HG03103 (cell line): Measurements from ENCODE around the gene PTGIR.

ENCODE experiments used
- ATAC-seq: cut with Tn5 transposase; IDR thresholded peaks from one replicate; pipeline ENCODE4 v1.9.1; 2021; ENCODE audit warnings: low read depth; ENCODE audit not compliant: unreplicated experiment

Gene PTGIR

DNA sequence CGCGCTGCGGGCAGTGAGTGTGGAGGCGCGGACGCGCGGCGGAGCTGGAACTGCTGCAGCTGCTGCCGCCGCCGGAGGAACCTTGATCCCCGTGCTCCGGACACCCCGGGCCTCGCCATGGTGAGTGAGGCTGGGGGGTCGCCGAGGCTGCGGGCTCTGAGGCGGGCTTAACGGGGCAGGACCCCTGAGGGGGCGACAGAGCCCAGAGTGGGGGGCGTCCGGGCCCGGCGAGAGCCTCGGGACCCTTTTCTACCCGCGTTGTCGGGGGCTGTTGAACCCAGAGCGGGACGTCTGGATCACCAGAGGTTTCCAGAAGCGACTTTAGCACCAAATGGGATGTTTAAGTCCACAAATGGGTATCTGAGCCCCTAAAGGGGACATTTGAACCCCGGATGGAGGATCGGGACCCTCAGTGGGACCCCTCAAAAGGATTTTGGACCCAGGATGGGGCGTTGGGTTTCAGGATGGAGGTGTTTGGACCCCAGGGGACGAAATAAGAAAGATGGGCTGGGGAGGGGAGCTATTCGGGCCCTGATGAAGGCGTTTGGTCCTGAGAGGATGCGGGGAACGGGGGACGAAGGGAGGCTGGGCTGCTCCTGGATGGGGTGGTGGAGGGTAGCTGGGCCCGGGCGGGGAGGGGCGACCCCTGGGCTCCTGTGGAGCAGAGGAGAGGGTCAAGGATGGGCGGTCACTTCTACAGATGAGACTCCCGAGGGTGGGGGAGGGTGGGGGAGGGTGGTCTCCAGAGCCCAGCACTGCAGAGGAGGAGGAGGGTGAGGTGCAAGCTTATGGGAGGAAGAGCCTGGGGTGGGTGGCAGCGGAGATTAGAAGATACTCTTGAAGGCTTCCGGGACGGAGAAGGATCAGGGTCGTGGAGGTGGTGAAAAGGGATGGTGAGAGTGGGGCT, 23.3 kb downstream of the PTGIR start, which contains the start of gene CALM3:
CALM3 (plus strand) TSS at position 13 of the 907 bp plus-strand sequence; CDS start at position 118, 105 bp downstream.
- no peak for ATAC-seq

- ATAC-seq: peak; percentile 69
Observed at GRCh38 chr19:46600384-46601317, 24.2 kb downstream of the PTGIR start.

GRCh38 chr19:46599716-46600373, 25.0 kb downstream of the PTGIR start:
- no peak for ATAC-seq

DNA sequence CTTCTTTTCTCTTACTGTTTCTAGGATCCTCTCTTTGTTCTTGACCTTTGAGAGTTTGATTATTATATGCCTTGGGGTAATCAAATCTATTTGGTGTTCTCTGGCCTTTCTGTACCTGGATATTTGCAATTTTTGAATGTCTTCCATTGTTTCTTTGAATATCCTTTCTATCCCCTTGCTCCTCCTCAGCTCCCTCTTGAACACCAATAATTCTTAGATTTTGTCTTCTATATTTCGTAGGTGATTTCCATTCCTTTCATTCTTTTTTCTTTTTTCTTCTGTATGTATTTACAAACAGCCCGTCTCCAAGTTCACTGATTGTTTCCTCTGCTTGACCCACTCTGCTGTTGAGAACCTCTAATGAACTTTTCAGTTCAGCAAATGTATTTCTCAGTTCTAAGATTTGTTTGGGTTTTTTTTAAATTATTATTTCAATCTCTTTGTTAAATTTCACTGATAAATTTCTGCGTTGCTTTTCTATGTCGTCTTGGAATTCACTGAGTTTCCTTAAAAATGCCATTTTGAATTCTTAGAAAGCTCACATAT, 26.4 kb downstream of the PTGIR start:
- no peak for ATAC-seq

- ATAC-seq: no peak
Observed at GRCh38 chr19:46596008-46596407, 28.9 kb downstream of the PTGIR start.

GRCh38 chr19:46591870-46592269, 33.0 kb downstream of the PTGIR start:
- ATAC-seq: no peak

DNA sequence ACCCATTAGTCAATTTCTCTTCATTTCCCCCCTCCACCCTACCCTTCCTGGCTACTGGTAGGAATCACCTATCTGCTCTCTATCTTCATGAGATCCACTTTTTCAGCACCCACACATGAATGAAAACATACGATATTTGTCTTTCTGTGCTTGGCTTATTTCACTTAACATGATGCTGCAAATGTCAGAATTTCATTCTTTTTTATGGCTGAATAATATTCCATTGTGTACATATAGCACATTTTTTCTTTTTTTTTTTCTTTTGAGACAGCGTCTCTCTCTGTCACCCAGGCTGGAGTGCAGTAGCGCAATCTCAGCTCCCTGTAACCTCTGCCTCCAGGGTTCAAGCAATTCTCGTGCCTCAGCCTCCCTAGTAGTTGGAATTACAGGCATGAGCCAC, 33.6 kb downstream of the PTGIR start:
- no peak for ATAC-seq

DNA sequence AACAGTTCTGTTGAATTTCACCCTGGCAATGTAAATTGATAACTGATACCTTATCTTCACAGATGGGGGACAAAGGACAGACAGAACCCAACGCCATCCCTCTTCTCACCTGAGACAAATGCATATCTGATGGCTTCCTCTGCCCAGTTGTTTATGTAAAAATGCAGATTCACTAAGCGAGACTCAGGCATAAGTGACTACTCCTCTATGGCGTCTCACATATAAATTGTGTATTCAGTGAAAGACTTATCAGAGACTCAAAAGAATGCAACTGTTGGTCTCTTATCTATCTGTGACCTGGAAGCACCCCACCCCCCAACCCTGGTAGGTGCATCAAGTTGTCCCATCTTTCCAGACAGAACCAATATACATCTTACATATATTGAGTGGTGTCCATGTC, 37.0 kb downstream of the PTGIR start:
- ATAC-seq: no peak

- ATAC-seq: no peak
Observed at GRCh38 chr19:46586294-46586693, 38.6 kb downstream of the PTGIR start.

DNA sequence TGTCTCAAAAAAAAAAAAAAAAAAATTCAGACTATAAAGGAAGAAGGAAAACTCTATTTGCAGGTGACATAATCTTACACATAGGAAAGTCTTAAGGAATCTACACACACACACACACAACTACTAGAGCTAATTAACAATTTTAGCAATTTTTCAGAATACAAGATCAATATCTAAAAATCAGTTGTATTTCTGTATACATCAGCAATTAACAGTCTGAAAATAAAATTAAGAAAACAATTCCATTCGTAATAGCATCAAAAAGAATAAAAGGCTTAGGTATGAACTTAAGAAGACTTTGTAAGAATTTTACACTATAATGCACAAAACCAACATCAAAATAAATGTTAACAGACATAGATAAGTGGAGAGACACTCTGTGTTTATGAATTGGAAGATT, 39.4 kb downstream of the PTGIR start:
- ATAC-seq: no peak

DNA sequence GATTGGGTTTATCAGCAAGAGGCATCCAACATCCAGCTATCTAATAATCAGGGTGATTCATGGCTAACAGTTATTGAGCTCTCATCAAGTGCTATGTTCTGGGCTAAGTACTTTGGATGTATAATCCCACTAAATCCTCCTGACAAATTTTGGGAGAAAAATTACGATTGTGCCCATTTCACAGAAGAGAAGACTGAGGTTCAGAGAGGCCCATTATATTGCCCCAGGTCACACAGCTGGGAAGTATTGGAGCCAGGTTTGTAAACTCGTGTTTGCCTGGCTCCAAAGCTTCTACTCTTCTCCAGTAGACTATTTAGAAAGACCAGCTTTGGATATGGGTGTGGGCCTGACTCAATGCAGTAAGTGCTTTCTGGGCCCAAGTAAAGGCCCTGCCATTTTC, 44.6 kb downstream of the PTGIR start:
- ATAC-seq: no peak

DNA sequence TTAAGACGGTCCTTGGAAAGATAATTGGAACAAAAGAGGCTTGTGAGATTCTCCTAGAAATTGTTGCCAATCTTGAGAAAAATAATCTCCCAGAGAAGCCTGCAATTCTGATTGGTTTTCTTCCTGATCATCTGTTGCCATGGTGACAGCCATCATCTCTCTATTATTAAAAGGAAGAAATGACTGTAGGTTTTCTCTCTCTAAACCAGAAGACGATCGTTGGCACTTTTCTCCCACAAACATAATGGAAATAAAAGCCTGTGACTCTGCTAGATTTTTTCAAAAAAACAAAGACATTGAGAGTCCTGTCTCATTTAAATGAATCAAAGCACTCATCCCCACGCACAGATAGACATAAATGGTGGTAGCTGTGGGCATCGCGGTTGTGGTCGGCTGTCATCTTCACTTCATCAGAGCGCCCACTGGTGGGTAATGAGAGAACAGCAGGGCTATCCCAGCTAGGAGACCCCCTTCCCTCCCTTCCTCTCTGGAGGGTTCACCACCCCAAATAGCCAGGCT, 45.5 kb downstream of the PTGIR start:
- ATAC-seq: no peak

- no peak for ATAC-seq
Observed at GRCh38 chr19:46578450-46578849, 46.4 kb downstream of the PTGIR start.

- no peak for ATAC-seq
Observed at GRCh38 chr19:46574533-46574932, 50.4 kb downstream of the PTGIR start.

DNA sequence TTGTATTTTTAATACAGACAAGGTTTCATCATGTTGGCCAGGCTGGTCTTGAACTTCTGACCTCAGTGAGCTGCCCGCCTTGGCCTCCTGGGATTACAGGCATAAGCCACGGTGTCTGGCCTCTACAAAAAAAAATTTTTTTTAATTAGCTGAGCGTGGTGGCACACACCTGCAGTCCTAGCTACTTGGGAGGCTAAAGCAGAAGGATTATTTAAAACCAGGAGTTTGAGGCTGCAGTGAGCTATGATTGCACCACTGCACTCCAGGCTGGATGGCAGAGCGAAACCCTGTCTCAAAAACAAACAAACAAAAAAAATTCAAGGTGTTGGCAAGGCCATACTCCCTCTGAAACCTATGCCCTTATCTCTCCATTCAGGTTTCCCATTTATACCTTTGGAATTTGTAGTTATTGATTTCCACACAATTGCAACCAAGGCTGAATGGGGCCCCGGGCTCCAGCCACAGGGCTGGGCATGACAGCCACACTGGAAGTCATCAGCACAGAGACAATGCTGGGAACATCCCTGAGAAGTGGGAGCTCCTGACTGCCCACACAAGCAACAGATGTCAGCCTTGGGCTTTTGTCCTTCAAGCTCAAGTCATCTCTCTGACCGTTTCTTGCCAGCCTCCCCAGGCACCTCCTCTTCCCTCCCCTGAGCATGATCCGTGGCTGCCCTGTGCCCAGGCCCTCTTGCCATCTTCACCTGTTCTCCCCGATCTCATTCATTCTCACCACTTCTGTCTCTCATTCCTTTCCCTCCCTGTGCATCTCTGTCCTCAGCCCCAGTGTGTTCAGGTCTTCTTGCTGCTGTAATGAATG, 51.0 kb downstream of the PTGIR start:
- no peak for ATAC-seq

DNA sequence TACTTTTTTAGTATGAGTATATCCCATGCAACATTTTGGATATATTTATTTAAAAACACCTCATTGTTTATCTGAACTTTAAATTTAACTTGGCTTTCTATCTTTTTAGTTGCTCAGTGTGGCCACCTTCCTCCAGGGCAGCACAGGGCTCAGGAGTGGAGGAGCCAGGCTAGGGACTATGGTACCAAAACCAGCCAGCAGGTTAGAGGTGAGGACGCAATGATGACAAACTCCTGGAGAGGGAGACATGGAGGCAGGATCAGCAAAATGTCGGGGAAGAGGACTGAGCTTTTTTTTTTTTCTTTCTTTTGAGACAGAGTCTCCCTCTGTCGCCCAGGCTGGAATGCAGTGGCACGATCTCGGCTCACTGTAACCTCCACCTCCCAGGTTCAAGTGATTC, 53.4 kb downstream of the PTGIR start:
- ATAC-seq: no peak
